ENCODE measurements around the gene OSBPL7.

OSBPL7 gene, protein sequence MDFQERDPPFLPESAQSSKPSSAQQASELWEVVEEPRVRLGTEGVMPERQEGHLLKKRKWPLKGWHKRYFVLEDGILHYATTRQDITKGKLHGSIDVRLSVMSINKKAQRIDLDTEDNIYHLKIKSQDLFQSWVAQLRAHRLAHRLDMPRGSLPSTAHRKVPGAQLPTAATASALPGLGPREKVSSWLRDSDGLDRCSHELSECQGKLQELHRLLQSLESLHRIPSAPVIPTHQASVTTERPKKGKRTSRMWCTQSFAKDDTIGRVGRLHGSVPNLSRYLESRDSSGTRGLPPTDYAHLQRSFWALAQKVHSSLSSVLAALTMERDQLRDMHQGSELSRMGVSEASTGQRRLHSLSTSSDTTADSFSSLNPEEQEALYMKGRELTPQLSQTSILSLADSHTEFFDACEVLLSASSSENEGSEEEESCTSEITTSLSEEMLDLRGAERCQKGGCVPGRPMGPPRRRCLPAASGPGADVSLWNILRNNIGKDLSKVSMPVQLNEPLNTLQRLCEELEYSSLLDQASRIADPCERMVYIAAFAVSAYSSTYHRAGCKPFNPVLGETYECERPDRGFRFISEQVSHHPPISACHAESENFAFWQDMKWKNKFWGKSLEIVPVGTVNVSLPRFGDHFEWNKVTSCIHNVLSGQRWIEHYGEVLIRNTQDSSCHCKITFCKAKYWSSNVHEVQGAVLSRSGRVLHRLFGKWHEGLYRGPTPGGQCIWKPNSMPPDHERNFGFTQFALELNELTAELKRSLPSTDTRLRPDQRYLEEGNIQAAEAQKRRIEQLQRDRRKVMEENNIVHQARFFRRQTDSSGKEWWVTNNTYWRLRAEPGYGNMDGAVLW

DNA sequence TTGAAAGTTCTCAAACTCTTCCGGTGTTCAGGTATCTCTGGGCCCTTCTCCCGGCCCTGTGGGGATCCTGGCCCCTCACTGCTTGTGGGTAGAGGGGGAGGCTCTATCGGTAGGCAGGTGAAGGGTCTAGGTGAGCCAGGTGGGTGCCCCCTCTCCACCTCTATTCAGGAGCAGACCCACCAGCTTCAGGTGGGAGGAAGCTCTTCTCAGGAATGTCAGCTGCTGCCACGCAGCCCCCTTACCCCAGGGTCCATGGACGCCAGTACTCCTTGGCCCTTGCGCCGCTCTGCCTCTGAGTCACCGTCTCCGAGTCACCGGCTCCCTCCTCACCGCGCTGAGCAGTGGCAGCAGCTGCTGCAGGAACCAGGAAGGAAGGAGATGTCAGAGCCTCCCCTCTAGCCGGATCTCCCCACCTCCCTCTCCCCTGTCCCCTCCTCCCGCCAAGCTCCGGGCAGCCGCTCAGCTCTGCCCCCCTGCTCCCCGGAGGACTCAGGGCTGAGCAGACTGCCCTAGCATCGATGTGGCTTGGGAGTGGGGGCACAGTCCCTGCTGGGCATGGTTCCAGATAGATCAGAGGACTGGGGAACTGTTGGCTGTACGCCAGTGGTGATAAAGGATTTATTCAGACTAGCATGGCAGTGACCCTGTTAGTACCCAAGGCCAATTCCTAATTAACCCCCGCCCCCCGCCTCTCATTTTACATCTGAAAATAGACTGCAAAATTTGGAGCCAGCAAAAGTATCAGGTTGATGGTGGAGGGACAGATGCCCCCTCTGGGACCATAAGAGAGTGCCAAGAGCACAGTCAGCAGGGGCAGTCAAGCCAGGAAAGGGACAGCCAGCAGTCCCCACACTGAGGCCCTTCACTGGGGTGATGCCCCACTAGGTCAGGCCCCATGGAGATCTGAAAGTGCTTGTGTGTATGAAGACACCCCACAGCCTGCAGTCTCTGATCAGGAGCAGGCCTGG, at the start of gene OSBPL7:
OSBPL7 (minus strand) TSS at position 371 of the 968 bp plus-strand sequence. CDS start 1,516 bp downstream, outside the sequence.
- peak; percentile 96 for DNase-seq

DNA sequence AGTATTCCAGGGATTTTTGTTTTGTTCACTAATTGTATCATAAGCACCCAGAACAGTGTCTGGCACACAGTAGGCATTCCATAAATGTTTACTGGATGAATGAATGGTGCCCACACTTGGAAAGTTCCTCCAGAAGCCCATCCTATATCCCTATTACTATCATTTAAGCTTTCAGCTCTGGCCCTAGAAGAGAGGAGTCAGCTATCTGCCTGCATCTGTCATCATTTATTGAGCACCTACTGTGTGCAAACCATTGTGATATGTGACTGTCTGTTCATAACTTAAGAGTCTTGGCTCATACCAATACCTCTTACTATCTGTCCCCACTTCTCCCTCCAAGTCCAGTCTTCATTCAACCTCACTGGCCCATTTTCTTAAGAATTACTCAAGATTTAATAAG, 49.5 kb upstream of the OSBPL7 start:
- no peak for DNase-seq

DNA sequence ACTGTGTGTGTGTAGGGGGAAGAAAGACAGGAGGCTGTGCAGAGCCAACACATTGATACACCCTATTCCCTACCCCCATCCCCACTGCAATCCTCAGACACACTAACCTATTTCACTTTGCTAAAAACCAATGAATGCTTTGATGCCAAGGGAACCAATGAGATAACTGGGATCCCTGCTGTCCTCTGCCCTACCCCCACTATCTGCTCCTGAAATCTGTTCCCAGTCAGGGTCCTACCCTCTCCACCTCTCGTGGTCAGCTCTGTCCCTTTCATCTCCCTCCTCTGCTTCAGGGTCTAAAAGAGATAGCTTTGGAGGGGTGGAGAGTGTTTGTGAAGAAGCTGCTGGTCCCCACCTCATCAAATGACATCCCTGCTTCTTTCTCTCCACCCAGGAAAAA, 48.5 kb upstream of the OSBPL7 start:
- DNase-seq = no peak

DNA sequence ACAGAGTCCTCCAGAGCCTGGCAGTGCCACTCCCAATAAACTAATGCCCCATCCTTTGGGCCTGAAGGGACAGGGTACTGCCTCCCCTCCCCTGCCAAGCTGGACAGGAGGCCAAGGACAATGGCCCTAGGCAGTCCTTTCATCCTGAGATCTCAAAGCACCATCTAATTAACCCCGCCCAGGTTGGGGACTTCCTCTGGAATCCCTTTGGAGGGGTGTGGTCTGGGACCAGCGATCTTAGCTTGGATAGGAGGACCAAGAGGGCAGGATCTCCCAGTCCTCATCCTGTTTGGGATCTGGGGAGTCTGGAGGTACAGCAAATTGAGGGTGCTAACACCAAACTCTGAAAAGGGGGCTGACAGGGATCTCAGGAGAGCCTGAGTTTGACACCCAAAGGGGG, 47.5 kb upstream of the OSBPL7 start:
- DNase-seq = no peak

DNA sequence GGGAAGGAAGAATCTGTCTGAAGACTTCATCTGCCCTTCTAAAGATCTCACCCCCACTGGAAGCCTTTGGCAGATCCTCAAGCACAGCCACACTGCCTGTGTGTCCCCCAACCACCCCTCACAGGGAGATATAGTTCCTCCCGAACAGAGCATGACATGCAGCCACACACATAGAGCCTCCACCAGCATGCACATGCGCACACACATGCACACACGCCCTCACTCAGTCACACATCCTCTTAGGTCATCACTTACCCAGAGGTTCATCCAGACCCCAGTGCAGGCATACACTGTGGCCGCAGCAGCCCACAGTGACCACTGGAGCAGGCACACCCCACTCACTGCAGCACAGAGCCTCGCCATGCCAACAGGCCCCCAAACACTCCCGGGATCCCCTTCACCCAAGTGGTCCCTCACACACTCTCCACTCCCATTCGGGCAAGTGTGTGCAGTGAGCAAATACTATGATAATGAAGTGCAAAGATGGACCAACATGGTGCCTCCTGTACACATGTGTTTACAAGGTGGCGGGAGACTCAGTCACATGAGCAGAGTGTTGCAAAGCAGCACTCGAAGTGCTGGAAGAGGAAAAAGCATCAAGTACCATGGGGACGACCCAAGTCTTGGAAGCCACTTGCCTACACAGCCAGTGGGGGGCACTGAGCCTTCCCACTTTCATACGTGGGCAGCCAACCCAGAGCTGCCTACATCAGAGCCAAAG, 46.4 kb upstream of the OSBPL7 start:
- no peak for DNase-seq

DNA sequence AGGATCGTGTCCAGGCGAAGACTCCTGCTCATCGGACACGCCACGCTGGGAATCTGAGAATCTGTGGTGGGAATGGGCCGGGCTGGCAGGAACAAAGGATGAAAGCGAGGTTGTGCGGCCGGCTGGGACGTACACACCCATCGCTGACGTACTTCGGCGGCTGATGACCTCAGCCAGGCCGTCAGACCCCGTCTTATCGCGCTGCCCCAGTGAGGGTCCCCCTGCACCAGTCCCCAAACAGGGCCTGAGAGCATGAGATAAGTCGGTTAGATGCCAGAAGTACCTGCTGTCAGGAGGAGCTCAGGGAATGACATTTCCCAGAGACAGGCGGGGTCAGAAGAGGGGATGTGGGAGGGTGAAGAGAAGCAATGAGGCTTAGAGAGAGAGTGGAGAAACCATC, 45.3 kb upstream of the OSBPL7 start:
- DNase-seq = no peak

DNA sequence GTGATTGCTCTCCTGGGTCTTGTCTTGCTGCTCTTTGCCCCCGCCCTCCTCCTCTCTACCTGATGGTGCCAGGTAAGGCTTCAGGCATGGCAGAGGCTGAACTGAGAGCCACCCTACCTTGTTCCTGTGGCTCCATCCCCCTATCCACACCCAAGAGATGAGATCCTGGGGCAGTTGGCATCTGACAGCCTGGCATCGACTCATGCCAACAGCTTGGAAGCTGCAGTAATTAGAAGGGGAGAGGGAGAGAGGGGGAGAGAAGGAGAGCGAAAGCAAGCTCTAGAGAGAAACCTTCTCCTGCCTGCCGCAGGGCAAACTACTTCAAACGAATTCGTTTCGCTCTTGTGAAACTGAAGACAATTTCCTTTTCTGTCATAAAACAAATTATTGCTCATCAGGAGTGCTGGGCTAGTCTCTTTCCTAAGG, 43.2 kb upstream of the OSBPL7 start:
- no peak for DNase-seq

DNA sequence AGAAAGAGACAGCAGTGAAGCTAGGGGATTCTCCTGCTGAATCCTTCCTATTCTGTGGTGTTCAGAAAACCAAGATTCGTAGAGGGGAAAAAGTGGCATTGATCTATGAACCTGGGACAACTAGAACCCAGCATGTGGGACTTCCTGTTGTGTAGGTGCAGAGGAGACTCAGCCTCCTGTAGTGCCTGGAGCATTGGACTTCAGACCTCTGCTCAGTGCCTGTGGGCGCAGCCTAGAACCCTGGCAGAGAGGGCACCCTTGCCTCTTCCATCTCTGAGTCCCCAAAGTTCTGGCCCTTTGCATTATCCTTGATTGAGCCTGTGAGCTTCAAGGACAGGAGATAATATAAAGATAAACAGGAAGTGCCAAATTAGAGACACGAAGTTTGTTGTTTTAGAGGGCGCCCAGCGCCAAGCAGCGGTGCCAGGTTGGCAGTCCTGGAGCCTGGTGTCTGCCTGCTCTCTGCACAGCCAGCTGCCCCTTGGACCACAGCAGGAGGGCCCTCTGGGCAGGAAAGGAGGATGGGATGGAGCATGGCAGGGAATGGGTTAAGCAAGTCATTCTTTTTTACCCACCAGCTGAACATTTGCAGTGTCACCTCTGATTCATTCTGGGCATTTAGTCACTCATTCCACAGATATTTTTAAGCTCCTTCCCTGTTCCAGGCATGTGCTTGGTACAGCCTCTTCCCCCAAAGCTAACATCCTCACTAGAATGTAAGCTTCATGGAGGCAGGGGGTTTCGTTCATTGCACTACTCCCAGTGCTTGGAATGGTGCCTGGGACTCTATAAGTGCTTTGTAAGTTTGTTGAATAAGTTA, 41.2 kb upstream of the OSBPL7 start:
- no peak for DNase-seq

DNA sequence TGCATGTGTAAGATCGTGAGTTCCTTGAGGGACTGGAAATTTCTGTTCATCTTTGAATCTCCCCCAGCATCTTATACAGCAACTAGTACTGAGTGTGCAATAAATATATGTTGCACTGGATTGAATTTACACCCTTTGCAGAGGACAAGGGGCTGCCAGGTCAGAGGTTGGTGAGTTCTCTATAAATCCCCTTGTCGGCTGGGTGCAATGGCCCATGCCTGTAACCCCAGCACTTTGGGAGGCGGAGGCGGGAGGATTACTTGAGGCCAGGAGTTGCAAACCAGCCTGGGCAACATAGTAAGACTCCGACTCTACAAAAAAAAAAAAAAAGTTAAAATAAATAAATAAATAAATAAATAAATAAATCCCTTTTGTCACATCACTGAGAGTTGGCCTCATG, 38.8 kb upstream of the OSBPL7 start:
- no peak for DNase-seq

DNA sequence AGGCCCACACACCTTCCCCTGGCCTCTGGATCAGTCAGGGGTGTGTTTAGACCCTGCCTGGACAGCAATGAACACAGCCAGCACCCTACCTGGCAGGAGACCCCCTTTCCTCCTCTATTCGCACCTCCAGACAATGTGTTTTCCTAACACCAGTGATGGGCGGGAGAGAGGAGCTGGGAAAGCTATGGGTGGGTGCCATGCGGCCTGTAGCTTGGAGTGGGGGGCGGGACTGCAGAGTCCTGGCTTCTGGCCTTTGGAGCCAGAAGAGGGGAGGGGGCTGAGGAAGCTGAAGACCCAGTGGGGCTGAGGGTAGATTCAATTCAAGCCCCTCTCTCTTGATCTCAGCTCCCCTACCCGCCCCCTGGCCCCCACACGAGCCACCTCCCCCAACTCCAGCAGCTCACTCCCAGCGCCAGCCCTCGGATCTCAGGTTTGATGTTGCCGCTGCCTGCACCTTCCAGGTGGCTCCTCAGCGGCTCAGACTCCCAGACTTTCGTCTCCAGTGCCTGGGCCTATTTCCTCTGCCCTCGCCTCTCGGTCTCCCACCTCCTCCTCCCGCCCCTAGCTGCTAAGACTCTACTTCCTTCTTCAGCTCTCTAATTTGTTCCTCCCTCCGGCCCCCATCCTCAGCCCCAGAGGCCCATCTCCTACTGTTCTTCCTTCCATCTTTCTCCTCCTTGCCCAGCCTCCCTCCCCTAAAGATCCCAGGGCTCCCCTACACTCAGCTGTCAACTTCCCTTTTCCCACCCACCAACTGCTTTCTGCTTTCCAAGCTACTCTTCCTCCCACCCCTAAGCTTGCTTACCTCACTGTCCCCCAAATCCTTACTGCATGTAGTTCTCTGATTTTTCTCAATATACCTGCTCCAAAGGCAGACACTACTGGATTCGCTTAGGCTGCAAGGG, 36.2 kb upstream of the OSBPL7 start:
- DNase-seq = no peak

DNA sequence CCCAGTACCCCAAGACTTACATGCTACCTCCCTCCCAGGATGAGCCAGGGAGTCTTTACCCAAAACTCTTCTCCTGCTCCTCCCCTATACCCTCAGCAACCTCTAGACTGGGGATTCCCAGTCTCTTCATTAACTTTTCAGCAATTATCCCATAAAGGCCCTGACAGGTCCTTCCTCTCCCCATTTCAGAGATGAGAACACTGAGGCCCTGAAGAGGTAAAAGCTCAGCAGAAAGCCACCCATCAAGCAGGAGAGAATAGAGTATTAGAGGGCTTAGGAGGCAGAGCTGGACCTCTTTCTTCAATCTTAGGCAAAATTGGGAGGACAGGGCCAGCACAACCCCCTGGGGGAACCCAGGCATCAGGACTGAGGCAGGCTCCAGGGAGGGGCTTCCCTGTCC, 35.2 kb upstream of the OSBPL7 start:
- DNase-seq = no peak

DNA sequence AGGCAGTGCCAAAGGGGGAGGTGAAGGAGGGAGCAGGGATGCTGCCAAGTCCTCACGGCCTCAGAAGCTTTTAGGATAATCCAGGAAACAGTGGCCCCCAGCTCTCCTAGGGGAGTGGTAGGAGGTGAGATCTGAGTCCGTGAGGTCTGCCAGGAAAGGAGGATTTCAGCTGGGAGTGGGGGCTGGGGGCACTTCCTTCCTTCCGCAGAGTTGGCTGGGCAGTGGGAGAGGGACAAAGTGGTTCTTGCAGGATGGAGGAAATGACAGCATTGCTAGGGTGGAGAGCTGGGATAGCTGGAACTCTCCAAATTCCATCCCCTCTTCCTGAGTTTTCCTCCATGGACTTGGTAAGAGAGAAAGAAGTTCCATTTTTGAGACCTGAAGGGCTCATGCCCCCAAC, 34.1 kb upstream of the OSBPL7 start:
- DNase-seq = no peak

DNA sequence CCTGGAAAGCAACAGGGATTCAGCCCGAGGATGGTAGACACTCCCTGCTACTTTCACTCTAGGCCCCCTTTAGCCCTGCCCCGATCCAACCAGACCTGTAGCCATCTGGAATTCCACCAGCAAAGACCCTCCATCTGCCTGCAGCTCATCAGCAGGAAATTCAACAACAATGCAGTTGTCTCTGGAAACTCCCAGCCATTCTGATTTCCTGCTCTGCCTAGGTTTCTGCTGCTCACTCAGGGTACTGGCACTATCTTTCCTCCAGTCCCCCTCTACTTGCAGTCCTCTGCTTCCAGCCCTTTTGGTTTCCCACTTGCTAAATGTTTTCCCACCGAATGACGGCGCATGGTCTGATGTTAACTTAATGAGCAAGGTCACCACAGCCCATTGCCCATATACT, 32.0 kb upstream of the OSBPL7 start:
- DNase-seq = no peak

DNA sequence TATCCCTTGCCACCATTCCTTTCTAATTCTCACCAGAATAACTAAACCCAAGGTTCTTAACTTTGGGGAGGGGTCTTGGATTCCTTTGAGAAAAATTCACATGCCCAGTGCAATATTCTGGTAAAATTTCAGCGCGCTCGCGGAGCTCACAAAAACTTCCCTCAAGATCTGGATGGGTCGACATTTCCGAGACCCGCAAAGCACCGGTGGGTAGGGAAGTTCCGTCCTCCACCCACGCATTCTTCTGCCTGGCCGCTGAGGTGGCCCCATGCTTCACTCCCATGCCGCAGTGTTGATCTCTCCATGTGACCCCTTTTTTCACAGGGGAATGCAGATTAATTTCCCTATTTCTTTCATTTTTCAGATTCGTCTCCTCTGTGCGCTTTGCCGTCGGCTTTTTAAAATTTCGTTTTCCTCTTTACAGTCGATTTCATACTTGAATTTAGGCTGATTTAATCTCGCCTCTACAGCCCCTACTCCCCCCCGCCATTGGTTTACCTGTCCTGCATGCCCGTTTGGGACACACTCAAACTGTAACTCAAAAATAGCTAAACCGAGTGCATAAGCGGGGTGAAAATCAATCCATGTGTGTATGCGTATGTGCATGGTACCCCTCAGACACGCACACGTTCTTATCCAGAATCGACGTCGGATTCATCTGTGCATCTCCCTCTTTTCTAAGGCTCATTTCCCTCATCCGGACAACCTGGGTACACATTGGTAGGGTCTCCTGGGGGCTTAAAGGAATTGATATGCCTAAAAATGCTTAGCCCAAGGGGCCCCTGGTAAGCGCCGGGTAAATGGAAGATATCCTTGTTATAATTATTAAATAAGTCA, 30.7 kb upstream of the OSBPL7 start:
- DNase-seq = no peak

DNA sequence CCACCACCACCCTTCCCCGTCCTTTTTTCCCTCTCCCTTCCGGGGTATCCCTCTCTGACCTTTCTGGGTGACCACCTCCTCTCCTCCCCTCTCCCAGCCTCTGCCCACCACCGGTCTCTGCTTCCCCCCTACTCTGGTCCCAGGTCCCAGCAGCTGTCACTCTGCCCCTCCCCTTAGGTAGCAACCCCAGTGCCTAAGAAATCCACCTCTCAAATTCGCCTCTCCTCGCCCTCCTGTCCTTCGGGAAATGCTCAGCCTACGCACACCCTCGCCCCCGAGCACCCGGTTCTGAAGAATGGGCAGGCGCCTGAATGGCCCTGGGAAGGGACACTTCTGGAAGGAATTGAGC, 30.1 kb upstream of the OSBPL7 start:
- no peak for DNase-seq

DNA sequence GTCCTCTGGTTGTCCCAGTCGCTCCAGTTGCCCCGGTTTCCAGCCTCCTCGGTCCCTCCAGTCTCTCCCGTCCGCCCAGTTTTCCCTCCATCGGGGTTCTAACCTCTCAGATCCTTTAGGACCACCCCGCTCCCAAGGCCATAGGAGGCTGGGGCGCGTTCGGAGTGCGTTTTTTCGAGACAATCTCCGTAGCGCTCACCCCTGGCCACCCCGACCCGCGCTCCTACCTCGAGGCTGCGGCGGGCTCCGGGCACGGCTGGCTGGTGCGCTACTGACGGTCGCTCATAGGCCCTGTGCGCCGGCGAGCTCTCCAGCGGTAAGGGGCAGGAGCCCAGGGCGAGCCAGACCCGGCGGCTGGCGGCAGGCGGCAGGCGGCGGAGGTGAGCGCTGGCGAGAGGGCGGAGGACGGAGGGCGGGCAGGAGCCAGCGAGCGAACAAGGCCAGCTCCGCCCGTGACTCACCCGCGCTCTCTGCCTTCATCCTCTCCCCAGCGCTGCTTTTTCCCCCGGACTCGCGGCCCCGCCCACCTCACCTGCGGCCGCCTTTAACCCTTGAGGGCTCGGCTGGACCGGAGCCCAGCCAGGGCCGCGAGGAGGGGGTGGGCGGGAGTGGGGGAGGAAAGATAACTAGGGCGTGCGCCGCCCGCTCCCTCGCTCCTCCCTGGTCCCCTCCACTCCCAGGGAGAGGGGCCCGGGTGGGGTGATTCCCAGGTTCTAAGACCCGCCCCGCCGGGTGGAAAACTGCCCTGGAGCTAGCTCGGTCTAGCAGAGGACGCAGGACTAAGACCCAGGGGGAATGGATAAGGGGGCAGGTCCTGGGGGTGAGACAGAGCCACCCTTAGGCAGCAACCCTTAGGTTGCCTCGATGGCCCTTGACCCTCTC, 29.3 kb upstream of the OSBPL7 start, which contains the start of gene SP6:
SP6 (minus strand) TSS at position 472 of the 882 bp plus-strand sequence. CDS start 2,734 bp downstream, outside the sequence.
- DNase-seq = peak; percentile 71

DNA sequence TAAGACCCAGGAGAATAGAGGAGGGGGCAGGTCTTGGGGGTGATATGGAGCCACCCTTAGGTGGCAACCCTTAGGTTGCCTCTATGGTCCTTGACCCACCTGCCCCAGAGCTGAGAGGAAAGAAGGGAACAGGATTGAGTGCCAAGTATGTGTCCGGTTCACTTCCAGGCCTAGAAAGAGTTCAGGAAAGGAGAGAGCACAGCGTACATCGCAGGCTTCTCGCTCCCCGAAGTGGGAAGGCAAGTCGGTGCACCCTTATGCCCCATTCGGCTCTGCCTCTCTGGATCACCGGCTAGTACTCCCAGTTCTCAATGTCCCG, 28.7 kb upstream of the OSBPL7 start:
- no peak for DNase-seq

DNA sequence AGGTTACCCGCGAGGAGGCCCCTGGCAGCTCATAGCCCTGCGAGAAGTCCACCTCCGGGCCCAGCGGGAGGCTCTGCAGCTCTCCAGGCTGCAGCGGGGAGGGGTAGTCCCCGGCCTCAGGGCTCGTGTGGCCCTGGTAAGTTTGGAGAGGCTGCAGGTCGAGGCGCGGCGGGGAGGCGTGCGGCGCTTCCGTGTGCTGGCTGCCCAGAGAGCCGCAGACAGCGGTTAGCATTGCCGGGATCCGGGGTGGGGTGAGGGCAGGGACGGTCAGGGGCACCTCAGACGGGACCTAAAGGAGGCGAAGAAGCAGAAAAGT, 26.6 kb upstream of the OSBPL7 start:
- DNase-seq = no peak
